IMR-90 (cell line): Measurements from ENCODE around the gene TUBA1A.

Experiments
- BHLHE40 ChIP-seq: fragments of 150-350 bp; IDR thresholded peaks from 2 replicates; pipeline ENCODE4 v1.6.1; 2016; ENCODE audit warnings: mild to moderate bottlenecking, low read depth, low read length
- CTCF ChIP-seq: conservative IDR thresholded peaks from 2 replicates; pipeline ENCODE4 v1.5.1; 2012; ENCODE audit warnings: mild to moderate bottlenecking, low read depth, low read length, improper control_type of control experiment
- ELK1 ChIP-seq: fragments of 150-350 bp; IDR thresholded peaks from 2 replicates; pipeline ENCODE4 v1.6.1; 2016; ENCODE audit warnings: low read depth, mild to moderate bottlenecking, low read length, moderate library complexity, borderline replicate concordance
- FOS ChIP-seq: fragments of 150-350 bp; IDR thresholded peaks from 2 replicates; pipeline ENCODE4 v1.6.1; 2016; ENCODE audit warnings: low read depth, low read length
- MAZ ChIP-seq: IDR thresholded peaks from 2 replicates; pipeline ENCODE4 v1.6.1; 2012; ENCODE audit warnings: low read depth, mild to moderate bottlenecking, low read length, improper control_type of control experiment, moderate library complexity, borderline replicate concordance
- MXI1 ChIP-seq: IDR thresholded peaks from 2 replicates; pipeline ENCODE4 v1.6.1; 2012; ENCODE audit warnings: low read depth, mild to moderate bottlenecking, low read length, moderate library complexity, borderline replicate concordance
- POLR2A ChIP-seq: IDR thresholded peaks from 2 replicates; pipeline ENCODE4 v1.6.1; 2012; ENCODE audit warnings: mild to moderate bottlenecking, low read depth, low read length
- RAD21 ChIP-seq: IDR thresholded peaks from 2 replicates; pipeline ENCODE4 v1.6.1; 2012; ENCODE audit warnings: low read length, improper control_type of control experiment
- RFX5 ChIP-seq: IDR thresholded peaks from 2 replicates; pipeline ENCODE4 v1.8.0; 2012; ENCODE audit warnings: low read depth, mild to moderate bottlenecking, low read length, moderate library complexity
- SMC3 ChIP-seq: fragments of 150-350 bp; IDR thresholded peaks from 2 replicates; pipeline ENCODE4 v1.6.1; 2016; ENCODE audit warnings: low read depth, mild to moderate bottlenecking, antibody characterized with exemption, low read length, moderate library complexity

- TF ChIP-seq CTCF (no peak), RFX5 (no peak), POLR2A (no peak), MXI1 (no peak), SMC3 (no peak), MAZ (no peak), BHLHE40 (no peak), ELK1 (no peak), FOS (no peak), RAD21 (no peak)
Measured at GRCh38 chr12:49190974-49191373, 2.1 kb upstream of the TUBA1A start.
